Panc1 (cell line): ENCODE results near the gene NOVA1. TPM values are rescaled to one million over a fixed set of nuclear protein-coding genes. Genes with fewer than 3 reads are reported as not detected.

Source experiments
- ATAC-seq: fragments of 200-7000 bp; cut with Tn5 transposase; 2 replicates; pipeline ENCODE4 v1.9.1; 2020; ENCODE audit warnings: mild to moderate bottlenecking, moderate library complexity
- BruUV-seq: library from RNA; stranded (reverse); fragments of 400-500 nt; replicated peaks from 2 replicates; lab custom pipeline; 2021; lab: Mats Ljungman, UMichigan
- CTCF ChIA-PET: fragments of 300-600 bp; sonication (Branson Sonifier 250); formaldehyde crosslinking; loops from one replicate; lab custom pipeline; 2022; ENCODE audit warnings: antibody characterized with exemption; lab: Charles Lee
- POLR2A ChIA-PET: fragments of 300-600 bp; sonication (Branson Sonifier 250); formaldehyde crosslinking; loops from one replicate; lab custom pipeline; 2022; ENCODE audit warnings: antibody characterized with exemption; lab: Charles Lee
- DNase-seq: peaks from one replicate; pipeline ENCODE4 v3.0.0-alpha.2; 2010; ENCODE audit warnings: low read depth, low spot score
- H3K27ac ChIP-seq: 2 replicates; pipeline ENCODE4 v1.5.1; 2011; ENCODE audit warnings: mild to moderate bottlenecking, low read length, inconsistent platforms
- H3K27me3 ChIP-seq: fragments of 200-500 bp; sonication (Bioruptor generic); 2 replicates; pipeline ENCODE4 v1.6.0; 2014; ENCODE audit warnings: low read length, inconsistent platforms; ENCODE audit not compliant: control insufficient read depth, insufficient read depth
- H3K36me3 ChIP-seq: fragments of 200-500 bp; sonication (Bioruptor generic); 2 replicates; pipeline ENCODE4 v1.5.1; 2014; ENCODE audit warnings: inconsistent platforms, mild to moderate bottlenecking, low read length, moderate library complexity; ENCODE audit not compliant: control insufficient read depth, insufficient read depth
- H3K4me1 ChIP-seq: 2 replicates; pipeline ENCODE4 v1.5.1; 2011; ENCODE audit warnings: inconsistent platforms, mild to moderate bottlenecking, low read length, moderate library complexity; ENCODE audit not compliant: control insufficient read depth, insufficient read depth
- H3K4me3 ChIP-seq, 2 experiments: 2 replicates each; pipeline ENCODE4 v1.5.1; 2011 to 2012; ENCODE audit warnings: low read depth in 2 of 2, low read length in 2 of 2, mild to moderate bottlenecking in 2 of 2, inconsistent platforms in 1 of 2, moderate library complexity in 1 of 2
- H3K9me3 ChIP-seq: fragments of 200-500 bp; sonication (Bioruptor generic); 2 replicates; pipeline ENCODE4 v1.5.1; 2014; ENCODE audit warnings: low read depth, mild to moderate bottlenecking, inconsistent platforms, low read length, moderate library complexity; ENCODE audit not compliant: control insufficient read depth, insufficient read depth
- CTCF ChIP-seq: fragments of 450-650 bp; IDR thresholded peaks from 2 replicates; pipeline ENCODE4 v1.5.1; 2017; ENCODE audit warnings: mild to moderate bottlenecking
- POLR2AphosphoS5 ChIP-seq: IDR thresholded peaks from 2 replicates; pipeline ENCODE4 v1.6.1; 2012; ENCODE audit warnings: mild to moderate bottlenecking, low read depth, low read length, moderate library complexity
- REST ChIP-seq, 2 experiments: IDR thresholded peaks; 2 replicates each; pipeline ENCODE4 v1.6.1; 2011 to 2012; ENCODE audit warnings: low read depth in 2 of 2, control low read depth in 1 of 2, low read length in 1 of 2, mild to moderate bottlenecking in 1 of 2, moderate library complexity in 1 of 2; ENCODE audit not compliant: insufficient read depth in 1 of 2
- SIN3A ChIP-seq: IDR thresholded peaks from 2 replicates; pipeline ENCODE4 v1.6.1; 2012; ENCODE audit warnings: low read depth, mild to moderate bottlenecking, low read length, moderate library complexity, borderline replicate concordance; ENCODE audit not compliant: insufficient read depth
- TCF7L2 ChIP-seq: IDR thresholded peaks from 2 replicates; pipeline ENCODE4 v1.6.1; 2011; ENCODE audit warnings: mild to moderate bottlenecking, low read depth, low read length, inconsistent platforms
- in situ Hi-C: cut with HindIII; loops from 2 replicates; pipeline ENCODE4 v1.10.0; 2016; ENCODE audit warnings: low sequenced_read_pairs, low pct_unique_long_range_greater_than_20kb
- intact Hi-C: fragments of 100-400 bp; cut with micrococcal nuclease; formaldehyde crosslinking; loops from one replicate; pipeline ENCODE4 v1.10.0; 2022; ENCODE audit not compliant: unreplicated experiment
- total RNA-seq: library from RNA; stranded (reverse); gene quantifications from one replicate; pipeline ENCODE4 v1.2.1, GENCODE V29; 2021; ENCODE audit not compliant: unreplicated experiment

NOVA1 gene
- total RNA-seq, 1 experiment from 2014 or later: not detected

- TF ChIP-seq CTCF (no peak), REST (IDR thresholded peaks at IDR 0.05; ENCODE audit: insufficient read depth in 1 of 2, low read depth in 2 of 2, low read length in 1 of 2) (no peak), TCF7L2 (no peak), SIN3A (no peak), POLR2AphosphoS5 (no peak)
- intact Hi-C loops: no loop called here
- H3K4me3 ChIP-seq: no peak overlapping the region
- ChIA-PET CTCF (no interaction called here), POLR2A (no interaction called here)
- no peak overlapping the region for H3K27ac ChIP-seq
- H3K27me3 ChIP-seq: no peaks in the 10 kb centered on the region
- no peak for ATAC-seq
- H3K36me3 ChIP-seq: no peaks in the 10 kb centered on the region
- H3K9me3 ChIP-seq: no peaks in the 10 kb centered on the region
- H3K4me1 ChIP-seq: no peaks in the 10 kb centered on the region
- in situ Hi-C loops: no loop called here
- no peak for DNase-seq
- no TSS peak for BruUV-seq
Observed at GRCh38 chr14:26484562-26484961, 113.3 kb downstream of the NOVA1 start.

- TF ChIP-seq TCF7L2 (no peak), REST (IDR thresholded peaks at IDR 0.05; ENCODE audit: insufficient read depth in 1 of 2, low read depth in 2 of 2, low read length in 1 of 2) (no peak), POLR2AphosphoS5 (no peak), SIN3A (no peak), CTCF (no peak)
- H3K27ac ChIP-seq: no peak overlapping the region
- BruUV-seq: no TSS peak
- H3K9me3 ChIP-seq: no peaks in the 10 kb centered on the region
- H3K4me3 ChIP-seq: no peak overlapping the region
- no peaks in the 10 kb centered on the region for H3K27me3 ChIP-seq
- CTCF ChIA-PET: no interaction called here
- DNase-seq (no peak), ATAC-seq (no peak)
- POLR2A ChIA-PET: no interaction called here
- in situ Hi-C loops: no loop called here
- intact Hi-C loops: no loop called here
- H3K4me1 ChIP-seq: no peaks in the 10 kb centered on the region
- no peaks in the 10 kb centered on the region for H3K36me3 ChIP-seq
Observed at GRCh38 chr14:26478967-26479366, 118.9 kb downstream of the NOVA1 start.
